Type B pancreatic cell (in vitro differentiated cells): Measurements from ENCODE around the gene CRYAA. TPM values are rescaled to one million over a fixed set of nuclear protein-coding genes. Genes with fewer than 3 reads are reported as not detected.
A peak's percentile ranks its signal among the peaks of the same experiment; 100 is the strongest.
"Not testable (repeated sequence)": the region's sequence is repeated elsewhere in the genome, so short reads cannot be mapped to it uniquely, and the experiment has no call there.

Experiments
- DNase-seq: peaks from one replicate; pipeline ENCODE4 v3.0.0; 2021; ENCODE audit warnings: mixed read lengths; ENCODE audit not compliant: unreplicated experiment; ENCODE audit errors: extremely low spot score
- H3K27ac Mint-ChIP-seq: 2 replicates; pipeline ENCODE4 v1.8.0; 2021; ENCODE audit warnings: mild to moderate bottlenecking, mixed read lengths
- H3K27me3 Mint-ChIP-seq: 2 replicates; pipeline ENCODE4 v1.8.0; 2021; ENCODE audit warnings: mixed read lengths
- H3K36me3 Mint-ChIP-seq: 2 replicates; pipeline ENCODE4 v1.8.0; 2021; ENCODE audit warnings: mixed read lengths
- H3K4me1 Mint-ChIP-seq: one replicate; pipeline ENCODE4 v1.8.0; 2021; ENCODE audit warnings: mixed read lengths; ENCODE audit not compliant: unreplicated experiment
- H3K4me3 Mint-ChIP-seq: 2 replicates; pipeline ENCODE4 v1.8.0; 2021; ENCODE audit warnings: mild to moderate bottlenecking, mixed read lengths
- H3K9me3 Mint-ChIP-seq: 2 replicates; pipeline ENCODE4 v1.8.0; 2021; ENCODE audit warnings: mixed read lengths
- long read RNA-seq: library from polyadenylated mRNA; unstranded; transcript quantifications from one replicate; pipeline ENCODE4 v2.0.0, GENCODE V29; 2020
- total RNA-seq: library from RNA; stranded (reverse); gene quantifications from 2 replicates; pipeline ENCODE4 v1.2.1, GENCODE V29; 2021; ENCODE audit warnings: low replicate concordance
- TF ChIP-seq, protein P1 (sequence below): fragments of 200-600 bp; sonication (generic); conservative IDR thresholded peaks from 2 replicates; pipeline ENCODE4 v1.5.0; 2021; ENCODE audit warnings: antibody characterized with exemption, mild to moderate bottlenecking

CRYAA gene
- total RNA-seq = not detected in 2 replicates
- long read RNA-seq = 0 reads

GRCh38 chr21:43168708-43169107 lies at the start of gene CRYAA:
TSS of gene CRYAA (plus strand) at chr21:43169008. CDS start at chr21:43169100, 92 bp downstream.
- H3K4me1 Mint-ChIP-seq, H3K9me3 Mint-ChIP-seq, DNase-seq, H3K4me3 Mint-ChIP-seq, H3K27ac Mint-ChIP-seq, H3K36me3 Mint-ChIP-seq, H3K27me3 Mint-ChIP-seq: not testable (repeated sequence)

- not testable (repeated sequence) for H3K9me3 Mint-ChIP-seq, H3K4me3 Mint-ChIP-seq, H3K4me1 Mint-ChIP-seq, H3K36me3 Mint-ChIP-seq, H3K27me3 Mint-ChIP-seq, H3K27ac Mint-ChIP-seq, DNase-seq
Measured at GRCh38 chr21:43130094-43130493, 38.7 kb upstream of the CRYAA start.

DNA sequence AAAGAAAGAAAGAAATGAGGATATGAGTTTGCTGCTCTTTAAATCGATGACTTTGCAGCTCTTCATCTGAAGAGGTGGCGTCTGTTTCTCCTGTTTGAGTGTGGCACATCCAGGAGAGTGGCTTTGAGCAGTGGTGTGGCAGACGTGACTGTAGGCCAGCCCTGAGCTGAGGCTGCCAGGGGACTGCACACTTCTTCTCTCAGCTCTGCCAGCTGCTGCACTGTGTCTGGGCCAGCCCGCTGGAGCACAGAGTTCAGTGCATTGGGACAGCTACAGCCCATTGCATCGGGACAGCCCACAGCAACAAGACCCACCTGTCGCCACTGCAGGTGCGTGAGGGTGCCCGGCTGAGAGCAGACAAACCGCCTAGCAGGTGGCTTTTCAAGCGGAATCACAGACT lies 34.3 kb upstream of the CRYAA start:
- H3K4me3 Mint-ChIP-seq, H3K27ac Mint-ChIP-seq, H3K36me3 Mint-ChIP-seq, H3K27me3 Mint-ChIP-seq, H3K9me3 Mint-ChIP-seq, H3K4me1 Mint-ChIP-seq, DNase-seq: not testable (repeated sequence)

- not testable (repeated sequence) for DNase-seq, H3K27me3 Mint-ChIP-seq, H3K36me3 Mint-ChIP-seq, H3K9me3 Mint-ChIP-seq, H3K4me3 Mint-ChIP-seq, H3K27ac Mint-ChIP-seq, H3K4me1 Mint-ChIP-seq
- TF ChIP-seq, protein P1, sequence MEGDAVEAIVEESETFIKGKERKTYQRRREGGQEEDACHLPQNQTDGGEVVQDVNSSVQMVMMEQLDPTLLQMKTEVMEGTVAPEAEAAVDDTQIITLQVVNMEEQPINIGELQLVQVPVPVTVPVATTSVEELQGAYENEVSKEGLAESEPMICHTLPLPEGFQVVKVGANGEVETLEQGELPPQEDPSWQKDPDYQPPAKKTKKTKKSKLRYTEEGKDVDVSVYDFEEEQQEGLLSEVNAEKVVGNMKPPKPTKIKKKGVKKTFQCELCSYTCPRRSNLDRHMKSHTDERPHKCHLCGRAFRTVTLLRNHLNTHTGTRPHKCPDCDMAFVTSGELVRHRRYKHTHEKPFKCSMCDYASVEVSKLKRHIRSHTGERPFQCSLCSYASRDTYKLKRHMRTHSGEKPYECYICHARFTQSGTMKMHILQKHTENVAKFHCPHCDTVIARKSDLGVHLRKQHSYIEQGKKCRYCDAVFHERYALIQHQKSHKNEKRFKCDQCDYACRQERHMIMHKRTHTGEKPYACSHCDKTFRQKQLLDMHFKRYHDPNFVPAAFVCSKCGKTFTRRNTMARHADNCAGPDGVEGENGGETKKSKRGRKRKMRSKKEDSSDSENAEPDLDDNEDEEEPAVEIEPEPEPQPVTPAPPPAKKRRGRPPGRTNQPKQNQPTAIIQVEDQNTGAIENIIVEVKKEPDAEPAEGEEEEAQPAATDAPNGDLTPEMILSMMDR = peak; percentile 44
Measured at GRCh38 chr21:43138944-43139343, 29.9 kb upstream of the CRYAA start.

- H3K27ac Mint-ChIP-seq, H3K4me3 Mint-ChIP-seq, H3K27me3 Mint-ChIP-seq, DNase-seq, H3K9me3 Mint-ChIP-seq, H3K4me1 Mint-ChIP-seq, H3K36me3 Mint-ChIP-seq: not testable (repeated sequence)
Measured at GRCh38 chr21:43141407-43141806, 27.4 kb upstream of the CRYAA start.

- not testable (repeated sequence) for H3K27ac Mint-ChIP-seq, H3K27me3 Mint-ChIP-seq, H3K4me1 Mint-ChIP-seq, H3K4me3 Mint-ChIP-seq, H3K9me3 Mint-ChIP-seq, H3K36me3 Mint-ChIP-seq, DNase-seq
Measured at GRCh38 chr21:43146637-43147036, 22.2 kb upstream of the CRYAA start.

DNA sequence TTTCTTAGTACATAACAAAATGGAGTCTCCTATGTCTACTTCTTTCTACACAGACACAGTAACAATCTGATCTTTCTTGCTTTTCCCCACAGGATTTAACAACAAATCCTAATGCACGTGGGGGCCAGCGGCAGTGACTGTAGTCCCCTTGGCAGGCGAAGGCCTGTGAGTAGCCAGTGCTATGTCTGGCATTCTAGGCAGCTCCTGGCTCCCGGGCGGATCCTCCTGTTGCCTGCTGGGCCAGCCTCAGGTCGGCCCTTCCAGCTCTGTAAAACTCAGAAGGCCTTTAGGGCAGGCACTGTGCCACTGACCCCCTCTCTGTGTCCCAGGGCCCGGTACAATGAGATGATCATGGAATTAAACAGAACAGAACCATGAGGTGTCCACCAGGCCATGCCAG lies 20.8 kb upstream of the CRYAA start:
- H3K4me1 Mint-ChIP-seq, H3K36me3 Mint-ChIP-seq, H3K27me3 Mint-ChIP-seq, DNase-seq, H3K4me3 Mint-ChIP-seq, H3K9me3 Mint-ChIP-seq, H3K27ac Mint-ChIP-seq: not testable (repeated sequence)

GRCh38 chr21:43149344-43149743 lies 19.5 kb upstream of the CRYAA start:
- H3K4me1 Mint-ChIP-seq, DNase-seq, H3K9me3 Mint-ChIP-seq, H3K36me3 Mint-ChIP-seq, H3K27me3 Mint-ChIP-seq, H3K4me3 Mint-ChIP-seq, H3K27ac Mint-ChIP-seq: not testable (repeated sequence)

DNA sequence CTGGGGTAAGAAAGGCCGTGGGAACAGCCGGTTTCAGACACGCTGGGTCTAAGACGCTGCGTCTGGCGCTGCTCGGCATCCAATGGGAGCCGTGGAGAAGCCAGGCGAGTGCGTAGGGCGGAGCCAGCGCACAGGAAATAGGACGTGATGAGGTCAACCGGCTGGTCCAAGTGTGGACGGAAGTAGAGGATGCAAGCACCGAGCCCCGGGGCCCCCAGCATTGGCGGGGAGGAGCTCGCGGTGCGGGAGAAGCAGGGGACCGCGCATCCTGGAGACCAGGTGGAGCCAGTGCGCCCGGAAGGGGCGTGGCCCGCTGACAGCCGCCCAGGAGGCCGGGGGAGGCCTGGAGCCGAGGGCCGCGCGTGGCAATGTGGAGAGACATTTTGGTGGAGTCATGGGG lies 15.2 kb upstream of the CRYAA start:
- H3K36me3 Mint-ChIP-seq, H3K9me3 Mint-ChIP-seq, H3K27me3 Mint-ChIP-seq, DNase-seq, H3K27ac Mint-ChIP-seq, H3K4me3 Mint-ChIP-seq, H3K4me1 Mint-ChIP-seq: not testable (repeated sequence)

DNA sequence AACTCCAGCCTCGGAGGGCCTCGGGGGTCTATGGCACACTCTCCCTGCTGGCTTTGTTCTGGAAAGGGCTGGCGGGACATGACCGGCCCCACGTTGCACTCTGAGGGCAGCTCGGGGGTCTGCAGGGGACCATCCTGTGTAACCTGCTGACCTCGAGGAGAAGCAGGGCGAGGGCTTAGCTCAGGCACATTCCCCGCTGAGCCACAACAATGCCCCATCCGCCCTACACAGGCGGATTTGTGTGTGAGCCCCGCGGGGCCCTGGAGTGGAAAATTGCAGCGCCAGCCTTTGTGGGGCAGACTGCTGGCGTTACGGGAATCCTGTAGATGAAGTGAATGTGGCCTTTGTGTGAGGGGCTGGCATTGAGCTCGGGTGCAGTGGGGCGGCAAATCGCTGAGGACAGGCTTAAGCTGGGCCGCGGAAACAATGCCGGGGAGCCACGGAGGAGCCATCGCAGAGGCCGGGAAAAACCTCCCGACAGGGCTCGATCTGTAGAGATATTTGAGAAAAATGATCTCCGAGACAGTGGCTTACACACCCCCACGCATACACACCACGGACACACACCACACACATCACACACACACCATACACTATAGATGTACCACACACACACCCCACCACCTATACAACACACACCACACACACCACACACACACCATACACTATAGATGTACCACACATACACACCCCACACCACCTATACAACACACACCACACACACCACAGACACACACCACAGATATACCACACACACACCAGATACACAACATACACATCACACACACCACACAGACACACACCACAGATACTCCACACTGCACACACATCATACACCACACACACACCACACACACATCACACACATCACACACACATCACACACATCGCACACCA lies 9.3 kb upstream of the CRYAA start:
- not testable (repeated sequence) for H3K36me3 Mint-ChIP-seq, H3K9me3 Mint-ChIP-seq, DNase-seq, H3K4me1 Mint-ChIP-seq, H3K27ac Mint-ChIP-seq, H3K27me3 Mint-ChIP-seq, H3K4me3 Mint-ChIP-seq

DNA sequence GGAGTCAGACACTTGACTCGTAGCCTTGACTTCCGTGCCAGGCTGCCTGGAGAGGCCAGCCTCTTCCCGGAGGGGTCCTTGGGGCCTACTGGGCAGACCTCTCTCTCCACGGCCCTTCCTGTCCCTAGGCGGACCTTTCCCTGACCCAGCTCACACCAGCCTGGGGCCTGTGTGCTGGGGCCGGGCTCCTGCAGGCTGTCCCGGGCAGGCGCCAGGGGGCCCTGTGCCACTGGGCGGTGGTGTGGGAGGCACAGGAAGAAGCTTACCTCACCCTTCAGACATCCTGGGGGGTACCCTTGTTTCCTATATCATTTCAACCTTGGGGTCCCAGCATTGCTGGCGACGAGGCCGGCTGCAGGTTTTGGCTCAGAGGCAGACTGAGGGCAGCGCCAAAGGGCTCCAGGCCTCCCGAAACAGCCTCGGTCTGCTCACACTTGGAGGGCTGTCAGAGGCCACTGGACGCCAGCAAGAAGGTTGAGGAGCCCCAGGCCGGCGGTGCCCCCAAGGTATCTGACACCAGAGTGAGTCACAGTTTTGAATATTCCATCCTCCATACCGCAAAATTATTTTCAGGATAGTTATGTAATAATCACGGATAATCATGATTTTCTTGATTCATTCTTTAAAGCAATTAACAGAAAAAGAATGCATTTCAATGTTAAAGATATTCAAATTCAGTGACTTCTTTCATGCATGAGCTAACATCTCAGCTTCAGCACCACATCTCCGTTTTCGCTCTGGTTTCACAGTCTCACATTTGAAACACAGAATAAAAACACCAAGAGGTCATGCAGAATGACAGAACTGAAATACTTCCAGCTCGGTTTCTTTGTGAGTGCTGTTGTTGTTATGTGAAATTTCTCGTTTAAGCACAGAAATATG lies 6.7 kb upstream of the CRYAA start:
- not testable (repeated sequence) for H3K27ac Mint-ChIP-seq, H3K4me1 Mint-ChIP-seq, H3K27me3 Mint-ChIP-seq

GRCh38 chr21:43162708-43163205 lies 6.1 kb upstream of the CRYAA start:
- H3K27me3 Mint-ChIP-seq, H3K9me3 Mint-ChIP-seq, H3K4me1 Mint-ChIP-seq, H3K4me3 Mint-ChIP-seq, H3K27ac Mint-ChIP-seq, H3K36me3 Mint-ChIP-seq, DNase-seq: not testable (repeated sequence)

More for the DNA sequence above, 6.7 kb upstream of the CRYAA start:
- H3K4me3 Mint-ChIP-seq, H3K9me3 Mint-ChIP-seq, DNase-seq, H3K36me3 Mint-ChIP-seq: not testable (repeated sequence)

DNA sequence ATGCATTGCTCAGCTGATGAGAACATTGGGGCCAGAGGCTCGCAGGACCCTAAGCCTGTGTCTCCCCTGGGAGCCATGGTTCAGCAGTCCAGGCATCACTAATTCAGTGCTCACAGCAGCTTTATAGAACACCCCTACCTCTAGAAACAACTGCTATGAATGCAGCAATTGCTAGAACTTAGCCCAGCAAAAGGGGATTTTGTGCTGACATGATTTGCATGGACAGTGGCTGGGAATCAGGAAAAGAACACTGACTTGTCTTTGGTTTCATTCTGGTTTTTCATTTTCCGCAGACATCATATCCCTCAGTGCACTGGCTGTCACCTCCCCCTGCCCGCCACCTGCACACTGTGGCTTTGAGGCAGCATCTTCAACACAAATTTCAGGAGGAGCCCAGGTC lies 4.0 kb upstream of the CRYAA start:
- H3K4me3 Mint-ChIP-seq, H3K4me1 Mint-ChIP-seq, DNase-seq, H3K36me3 Mint-ChIP-seq, H3K9me3 Mint-ChIP-seq, H3K27me3 Mint-ChIP-seq, H3K27ac Mint-ChIP-seq: not testable (repeated sequence)
